ENCODE results near the gene KLK2. TPM values are rescaled to one million over a fixed set of nuclear protein-coding genes. Genes with fewer than 3 reads are reported as not detected.

The KLK2 gene
- total RNA-seq, 1 donor from 2014 or later, result not detected

DNA sequence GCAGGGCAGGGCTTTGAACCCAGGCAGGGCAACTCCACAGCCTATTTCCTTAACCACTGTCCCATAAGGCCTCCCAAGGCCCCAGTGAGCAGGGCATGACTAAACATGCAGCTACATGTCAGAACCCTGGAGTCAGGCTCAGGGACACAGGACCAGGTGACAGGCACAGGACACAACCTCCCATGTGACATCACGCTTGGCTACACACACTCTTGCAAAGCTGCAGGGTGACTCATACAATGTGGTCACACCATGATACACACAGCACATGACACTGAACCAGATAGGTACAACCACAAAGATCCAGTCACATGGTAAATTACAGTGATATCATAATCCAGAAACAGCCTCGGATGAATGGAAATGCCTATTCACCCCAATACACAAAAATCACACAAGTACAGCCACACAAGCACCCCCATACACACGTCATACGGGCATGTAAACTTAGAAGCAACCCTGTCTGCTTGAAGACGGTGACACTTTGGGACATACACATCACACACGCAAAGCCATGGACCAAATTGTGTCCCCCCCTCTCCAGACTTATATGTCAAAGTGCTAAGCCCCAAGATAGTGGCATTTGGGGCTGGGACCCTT, 23.5 kb downstream of the KLK2 start:
- no peak for TF ChIP-seq CTCF (IDR thresholded peaks at IDR 0.05; ENCODE audit: insufficient read depth, low read length, poor library complexity, severe bottlenecking)
- Histone ChIP-seq H3K4me3 (ENCODE audit: low read depth, low read length) (no peak overlapping the region), H3K36me3 (ENCODE audit: control insufficient read depth, insufficient read depth, low read length) (no peaks in the 10 kb centered on the region), H3K27me3 (ENCODE audit: control insufficient read depth, insufficient read depth, low read length) (no peaks in the 10 kb centered on the region)
- peak; percentile 82 for DNase-seq (ENCODE audit: low read depth)

DNA sequence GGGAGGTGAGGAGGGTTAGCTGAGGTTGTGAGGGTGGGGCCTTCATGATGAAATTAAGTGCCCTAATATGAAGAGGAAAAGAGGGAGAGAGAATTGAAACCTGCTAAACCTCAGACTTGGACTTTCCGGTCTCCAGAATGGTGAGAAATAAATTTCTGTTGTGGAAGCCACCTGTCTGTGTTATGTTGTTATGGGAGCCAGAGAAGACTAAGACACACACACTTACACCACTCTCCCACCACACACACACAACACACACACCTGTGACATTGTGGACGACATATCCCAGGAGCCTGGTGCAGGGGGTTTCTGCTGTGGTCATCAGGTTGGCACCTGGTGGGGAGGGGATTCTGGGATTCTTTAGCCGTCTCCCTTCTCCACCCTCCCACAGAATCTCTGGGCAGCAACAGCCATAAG, 24.0 kb downstream of the KLK2 start:
- DNase-seq (ENCODE audit: low read depth), result no peak
- TF ChIP-seq CTCF (IDR thresholded peaks at IDR 0.05; ENCODE audit: insufficient read depth, low read length, poor library complexity, severe bottlenecking), result no peak
- H3K36me3 ChIP-seq (ENCODE audit: control insufficient read depth, insufficient read depth, low read length), result no peaks in the 10 kb centered on the region
- no peak overlapping the region for H3K4me3 ChIP-seq (ENCODE audit: low read depth, low read length)
- H3K27me3 ChIP-seq (ENCODE audit: control insufficient read depth, insufficient read depth, low read length), result no peaks in the 10 kb centered on the region

- Histone ChIP-seq H3K4me3 (ENCODE audit: low read depth, low read length) (no peak overlapping the region), H3K27me3 (ENCODE audit: control insufficient read depth, insufficient read depth, low read length) (no peaks in the 10 kb centered on the region), H3K36me3 (ENCODE audit: control insufficient read depth, insufficient read depth, low read length) (no peaks in the 10 kb centered on the region)
- DNase-seq (ENCODE audit: low read depth), result no peak
- TF ChIP-seq CTCF (IDR thresholded peaks at IDR 0.05; ENCODE audit: insufficient read depth, low read length, poor library complexity, severe bottlenecking), result no peak
Observed at GRCh38 chr19:50897612-50898011, 24.4 kb downstream of the KLK2 start.

DNA sequence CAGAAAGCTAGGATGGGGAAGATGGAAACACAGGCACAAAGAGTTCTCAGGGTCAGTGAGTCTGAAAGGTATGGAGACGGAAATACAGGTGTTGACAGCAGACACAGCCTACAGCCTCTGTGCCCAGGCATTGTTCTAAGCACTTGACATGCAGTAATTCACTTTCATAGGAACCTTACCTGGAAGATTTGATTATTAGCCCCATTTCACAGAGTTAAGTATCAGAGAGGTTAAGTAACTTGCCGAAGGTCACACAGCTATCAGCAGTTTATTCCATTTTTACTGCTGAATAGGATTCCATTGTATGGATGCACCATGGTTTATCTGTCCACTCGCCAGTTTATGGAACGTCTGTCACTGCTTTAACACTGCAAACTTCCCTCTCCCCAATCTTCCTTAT, 24.8 kb downstream of the KLK2 start:
- DNase-seq (ENCODE audit: low read depth), result no peak
- no peaks in the 10 kb centered on the region for H3K36me3 ChIP-seq (ENCODE audit: control insufficient read depth, insufficient read depth, low read length)
- H3K27me3 ChIP-seq (ENCODE audit: control insufficient read depth, insufficient read depth, low read length), result no peaks in the 10 kb centered on the region
- no peak for TF ChIP-seq CTCF (IDR thresholded peaks at IDR 0.05; ENCODE audit: insufficient read depth, low read length, poor library complexity, severe bottlenecking)
- H3K4me3 ChIP-seq (ENCODE audit: low read depth, low read length), result no peak overlapping the region

DNA sequence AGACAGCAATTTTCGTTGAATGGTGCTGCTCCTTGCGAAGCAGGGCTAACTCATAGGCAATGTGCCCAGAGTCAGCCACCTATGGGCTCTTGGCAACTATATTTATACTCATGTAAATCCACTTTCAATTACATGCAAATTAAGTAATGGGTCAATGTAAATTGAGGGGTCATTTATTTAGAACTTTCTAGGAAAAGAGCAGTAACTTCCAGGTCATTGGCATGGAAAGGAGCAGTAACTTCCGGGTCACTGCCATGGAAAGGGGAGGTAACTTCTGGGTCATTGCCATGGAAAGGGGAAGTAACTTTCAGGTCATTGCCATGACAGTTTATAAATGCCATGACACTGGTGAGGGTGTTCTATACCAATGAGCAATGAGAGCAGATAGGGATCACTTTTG, 26.3 kb downstream of the KLK2 start:
- no peak for TF ChIP-seq CTCF (IDR thresholded peaks at IDR 0.05; ENCODE audit: insufficient read depth, low read length, poor library complexity, severe bottlenecking)
- Histone ChIP-seq H3K36me3 (ENCODE audit: control insufficient read depth, insufficient read depth, low read length) (no peaks in the 10 kb centered on the region), H3K4me3 (ENCODE audit: low read depth, low read length) (no peak overlapping the region), H3K27me3 (ENCODE audit: control insufficient read depth, insufficient read depth, low read length) (no peaks in the 10 kb centered on the region)
- no peak for DNase-seq (ENCODE audit: low read depth)

DNA sequence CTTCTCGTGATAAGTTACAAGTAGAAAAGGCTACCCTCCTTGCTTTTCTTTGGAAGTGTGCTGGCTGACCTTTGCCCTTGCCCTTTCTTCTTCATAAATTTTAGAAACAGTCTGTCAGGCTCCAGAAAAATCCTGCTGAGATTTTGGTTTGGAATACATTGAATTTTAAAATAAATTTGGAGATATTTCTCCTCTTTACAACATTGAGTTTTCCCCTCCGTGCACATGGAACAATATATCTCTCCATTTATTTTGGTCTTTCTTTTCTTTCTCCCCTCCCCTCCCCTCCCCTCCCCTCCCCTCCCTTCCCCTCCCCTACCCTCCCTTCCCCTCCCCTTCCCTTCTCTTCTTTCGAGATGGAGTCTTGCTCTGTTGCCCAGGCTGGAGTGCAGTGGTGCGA, 29.4 kb downstream of the KLK2 start:
- Histone ChIP-seq H3K36me3 (ENCODE audit: control insufficient read depth, insufficient read depth, low read length) (no peaks in the 10 kb centered on the region), H3K4me3 (ENCODE audit: low read depth, low read length) (no peak overlapping the region), H3K27me3 (ENCODE audit: control insufficient read depth, insufficient read depth, low read length) (no peaks in the 10 kb centered on the region)
- DNase-seq (ENCODE audit: low read depth), result no peak
- no peak for TF ChIP-seq CTCF (IDR thresholded peaks at IDR 0.05; ENCODE audit: insufficient read depth, low read length, poor library complexity, severe bottlenecking)
